GM12892 (cell line): ENCODE measurements around the gene AP3B1.
"Not testable (repeated sequence)": the region's sequence is repeated elsewhere in the genome, so short reads cannot be mapped to it uniquely, and the experiment has no call there.

Experiments used
- DNase-seq: peaks from one replicate; pipeline ENCODE4 v3.0.0; 2011; ENCODE audit not compliant: insufficient read length
- FAIRE-seq: peaks from 2 replicates; lab custom pipeline; 2011; peaks lifted over from hg19 to GRCh38; lab: Jason Lieb, UNC
- POLR2A ChIP-seq: IDR thresholded peaks from 2 replicates; pipeline ENCODE4 v1.6.1; 2011; ENCODE audit warnings: low read depth, low read length, control low read depth
- POLR2AphosphoS5 ChIP-seq: IDR thresholded peaks from 2 replicates; pipeline ENCODE4 v1.6.1; 2011; ENCODE audit warnings: low read depth, low read length, control low read depth
- TAF1 ChIP-seq: IDR thresholded peaks from 2 replicates; pipeline ENCODE4 v1.6.1; 2011; ENCODE audit warnings: low read depth, mild to moderate bottlenecking, control low read depth, low read length, borderline replicate concordance

The AP3B1 gene

GRCh38 chr5:78187172-78187571, 107.3 kb downstream of the AP3B1 start:
- TF ChIP-seq POLR2AphosphoS5 (no peak), POLR2A (no peak), TAF1 (no peak)
- DNase-seq (no peak), FAIRE-seq (no peak)

GRCh38 chr5:78182838-78183237, 111.7 kb downstream of the AP3B1 start:
- no peak for DNase-seq
- TF ChIP-seq POLR2A (no peak), POLR2AphosphoS5 (no peak), TAF1 (no peak)
- peak; percentile 57 for FAIRE-seq

- DNase-seq (no peak), FAIRE-seq (no peak)
- TF ChIP-seq POLR2A, result no peak
- no peak for TF ChIP-seq POLR2AphosphoS5
- no peak for TF ChIP-seq TAF1
Observed at GRCh38 chr5:78178356-78178755, 116.1 kb downstream of the AP3B1 start.

- not testable (repeated sequence) for FAIRE-seq, DNase-seq
Observed at GRCh38 chr5:78170335-78170734, 124.2 kb downstream of the AP3B1 start.

GRCh38 chr5:78162253-78162862, 132.1 kb downstream of the AP3B1 start:
- TF ChIP-seq POLR2A, result no peak
- TF ChIP-seq TAF1, result no peak
- TF ChIP-seq POLR2AphosphoS5, result no peak
- FAIRE-seq (peak; percentile 78), DNase-seq (no peak)

- no peak for FAIRE-seq
- no peak for DNase-seq
- TF ChIP-seq POLR2AphosphoS5 (no peak), POLR2A (no peak), TAF1 (no peak)
Observed at GRCh38 chr5:78157001-78157400, 137.5 kb downstream of the AP3B1 start.

GRCh38 chr5:78151594-78152271, 142.8 kb downstream of the AP3B1 start:
- TF ChIP-seq POLR2AphosphoS5 (no peak), POLR2A (no peak), TAF1 (no peak)
- no peak for DNase-seq
- FAIRE-seq, result no peak

GRCh38 chr5:78137290-78137689, 157.2 kb downstream of the AP3B1 start:
- FAIRE-seq (no peak), DNase-seq (no peak)
- TF ChIP-seq POLR2A, result no peak
- TF ChIP-seq POLR2AphosphoS5, result no peak
- no peak for TF ChIP-seq TAF1

- TF ChIP-seq POLR2A (no peak), TAF1 (no peak), POLR2AphosphoS5 (no peak)
- FAIRE-seq, result no peak
- DNase-seq, result no peak
Observed at GRCh38 chr5:78133423-78133822, 161.1 kb downstream of the AP3B1 start.

GRCh38 chr5:78132507-78132906, 162.0 kb downstream of the AP3B1 start:
- no peak for TF ChIP-seq POLR2AphosphoS5
- no peak for TF ChIP-seq POLR2A
- FAIRE-seq (no peak), DNase-seq (no peak)

GRCh38 chr5:78129597-78129996, 164.9 kb downstream of the AP3B1 start:
- no peak for DNase-seq
- FAIRE-seq, result no peak
- TF ChIP-seq TAF1, result no peak

- no peak for DNase-seq
- TF ChIP-seq POLR2AphosphoS5 (no peak), TAF1 (no peak)
- FAIRE-seq, result no peak
Observed at GRCh38 chr5:78127875-78128274, 166.6 kb downstream of the AP3B1 start.
